WTC11 (cell line): ENCODE data around the gene SRSF11. TPM values are rescaled to one million over a fixed set of nuclear protein-coding genes. Genes with fewer than 3 reads are reported as not detected.

Experiments
- ATAC-seq: fragments of 200-7000 bp; cut with Tn5 transposase; 2 replicates; pipeline ENCODE4 v1.10.0; 2021; ENCODE audit warnings: mild to moderate bottlenecking, moderate library complexity
- CTCF ChIA-PET: fragments of 300-600 bp; sonication (Branson Sonifier 250); formaldehyde crosslinking; loops from one replicate; lab custom pipeline; 2021; ENCODE audit warnings: antibody characterized with exemption; lab: Charles Lee
- POLR2A ChIA-PET: fragments of 350-600 bp; sonication (Branson Sonifier 250); formaldehyde crosslinking; loops from one replicate; lab custom pipeline; 2021; ENCODE audit warnings: antibody characterized with exemption; lab: Charles Lee
- DNase-seq: peaks from one replicate; pipeline ENCODE4 v3.0.0; 2021; ENCODE audit warnings: low spot score
- H3K27ac Mint-ChIP-seq: 2 replicates; pipeline ENCODE4 v1.8.0; 2021; ENCODE audit warnings: mixed read lengths
- H3K27me3 Mint-ChIP-seq: 2 replicates; pipeline ENCODE4 v1.8.0; 2021; ENCODE audit warnings: low read depth, mild to moderate bottlenecking, moderate library complexity, mixed read lengths
- H3K36me3 Mint-ChIP-seq: 2 replicates; pipeline ENCODE4 v1.8.0; 2021; ENCODE audit warnings: mixed read lengths
- H3K4me1 Mint-ChIP-seq: 2 replicates; pipeline ENCODE4 v1.8.0; 2022; ENCODE audit warnings: mixed read lengths
- H3K4me3 Mint-ChIP-seq: 2 replicates; pipeline ENCODE4 v1.8.0; 2021; ENCODE audit warnings: mild to moderate bottlenecking, moderate library complexity, mixed read lengths
- H3K9me3 Mint-ChIP-seq: 2 replicates; pipeline ENCODE4 v1.8.0; 2021; ENCODE audit warnings: mixed read lengths
- ATF1 ChIP-seq: sonication (generic); formaldehyde crosslinking; IDR thresholded peaks from 2 replicates; pipeline ENCODE4 v1.8.1; 2023; ENCODE audit warnings: mild to moderate bottlenecking, moderate library complexity, missing genetic modification reagents
- ATF2 ChIP-seq: sonication (generic); formaldehyde crosslinking; IDR thresholded peaks from 2 replicates; pipeline ENCODE4 v1.8.1; 2022; ENCODE audit warnings: low read depth, missing genetic modification reagents, borderline replicate concordance
- CDX4 ChIP-seq: fragments of 250-450 bp; sonication (Bioruptor Pico); IDR thresholded peaks from 2 replicates; pipeline ENCODE4 v1.9.0; 2021; ENCODE audit warnings: moderate library complexity, mild to moderate bottlenecking, inconsistent platforms, borderline replicate concordance
- CTCF ChIP-seq: fragments of 200-600 bp; IDR thresholded peaks from 2 replicates; pipeline ENCODE4 v1.8.0; 2022; ENCODE audit warnings: antibody characterized with exemption
- E2F5 ChIP-seq: sonication (generic); formaldehyde crosslinking; IDR thresholded peaks from 2 replicates; pipeline ENCODE4 v1.8.1; 2022; ENCODE audit warnings: mild to moderate bottlenecking, moderate library complexity, missing genetic modification reagents
- FOXP4 ChIP-seq: sonication (generic); formaldehyde crosslinking; IDR thresholded peaks from 2 replicates; pipeline ENCODE4 v1.8.0; 2022; ENCODE audit warnings: mild to moderate bottlenecking, missing genetic modification reagents
- GRHL2 ChIP-seq: fragments of 250-450 bp; sonication (Bioruptor Pico); IDR thresholded peaks from 2 replicates; pipeline ENCODE4 v1.8.0; 2022; ENCODE audit warnings: mild to moderate bottlenecking, moderate library complexity; ENCODE audit not compliant: insufficient replicate concordance, severe bottlenecking
- IRF1 ChIP-seq: sonication (generic); formaldehyde crosslinking; IDR thresholded peaks from 2 replicates; pipeline ENCODE4 v1.8.0; 2023; ENCODE audit warnings: missing genetic modification reagents
- IRF2 ChIP-seq: sonication (generic); formaldehyde crosslinking; IDR thresholded peaks from 2 replicates; pipeline ENCODE4 v1.8.0; 2022; ENCODE audit warnings: low read depth, missing genetic modification reagents, borderline replicate concordance
- MAX ChIP-seq: sonication (generic); formaldehyde crosslinking; IDR thresholded peaks from 2 replicates; pipeline ENCODE4 v1.8.0; 2022; ENCODE audit warnings: mild to moderate bottlenecking, missing genetic modification reagents
- NR2C2 ChIP-seq: sonication (generic); formaldehyde crosslinking; IDR thresholded peaks from 2 replicates; pipeline ENCODE4 v1.8.0; 2022; ENCODE audit warnings: mild to moderate bottlenecking, missing genetic modification reagents
- PREB ChIP-seq: sonication (generic); formaldehyde crosslinking; IDR thresholded peaks from 2 replicates; pipeline ENCODE4 v1.8.1; 2022; ENCODE audit warnings: mild to moderate bottlenecking, missing genetic modification reagents, moderate library complexity, borderline replicate concordance
- SMAD3 ChIP-seq: sonication (generic); formaldehyde crosslinking; IDR thresholded peaks from 2 replicates; pipeline ENCODE4 v1.8.0; 2022; ENCODE audit warnings: missing genetic modification reagents, mild to moderate bottlenecking, borderline replicate concordance
- TEAD1 ChIP-seq: sonication (generic); formaldehyde crosslinking; IDR thresholded peaks from 2 replicates; pipeline ENCODE4 v1.8.0; 2022; ENCODE audit warnings: mild to moderate bottlenecking, missing genetic modification reagents
- TP53 ChIP-seq: sonication (generic); formaldehyde crosslinking; IDR thresholded peaks from 2 replicates; pipeline ENCODE4 v1.8.1; 2023; ENCODE audit warnings: mild to moderate bottlenecking, missing genetic modification reagents
- ZBTB21 ChIP-seq: sonication (generic); formaldehyde crosslinking; IDR thresholded peaks from 2 replicates; pipeline ENCODE4 v1.8.1; 2023; ENCODE audit warnings: mild to moderate bottlenecking, missing genetic modification reagents, borderline replicate concordance
- ZNF219 ChIP-seq: sonication (generic); formaldehyde crosslinking; IDR thresholded peaks from 2 replicates; pipeline ENCODE4 v1.8.0; 2023; ENCODE audit warnings: missing genetic modification reagents, mild to moderate bottlenecking, borderline replicate concordance
- ZNF423 ChIP-seq: fragments of 250-450 bp; sonication (Bioruptor Pico); IDR thresholded peaks from 2 replicates; pipeline ENCODE4 v2.1.2; 2022; ENCODE audit warnings: mild to moderate bottlenecking, moderate library complexity
- ZNF425 ChIP-seq: fragments of 250-450 bp; sonication (Bioruptor Pico); conservative IDR thresholded peaks from 2 replicates; pipeline ENCODE4 v1.9.0; 2021; ENCODE audit warnings: mild to moderate bottlenecking
- ZSCAN18 ChIP-seq: fragments of 250-450 bp; sonication (Bioruptor Pico); IDR thresholded peaks from 2 replicates; pipeline ENCODE4 v2.1.2; 2022; ENCODE audit warnings: mild to moderate bottlenecking, moderate library complexity
- total RNA-seq: library from RNA; stranded (reverse); gene quantifications from 3 replicates; pipeline ENCODE4 v1.2.3, GENCODE V29; 2021

Gene SRSF11
- total RNA-seq, 1 experiment from 2014 or later = 193 TPM

- no peak for DNase-seq
- Mint-ChIP-seq H3K27me3 (no peaks in the 10 kb centered on the region), H3K4me3 (no peak overlapping the region), H3K27ac (no peak overlapping the region; the same call in 1 of the 2 replicates), H3K36me3 (peaks cover 20% of the 10 kb centered on the region), H3K4me1 (no peaks in the 10 kb centered on the region), H3K9me3 (no peaks in the 10 kb centered on the region)
- POLR2A ChIA-PET = no interaction called here
- CTCF ChIA-PET = no interaction called here
- no peak for ATAC-seq
- TF ChIP-seq ZNF423 (CRISPR knock-in tag) (no peak), TP53 (CRISPR knock-in tag) (no peak), IRF1 (CRISPR knock-in tag) (no peak), ZBTB21 (no peak), SMAD3 (no peak), ZNF425 (no peak), MAX (CRISPR knock-in tag) (no peak), CTCF (no peak), ATF2 (CRISPR knock-in tag) (no peak), GRHL2 (CRISPR knock-in tag) (no peak), IRF2 (CRISPR knock-in tag) (no peak), ZSCAN18 (CRISPR knock-in tag) (no peak), FOXP4 (CRISPR knock-in tag) (no peak)
Observed at GRCh38 chr1:70264839-70265238, 43.7 kb downstream of the SRSF11 start.

- Mint-ChIP-seq H3K9me3 (no peaks in the 10 kb centered on the region), H3K27me3 (no peaks in the 10 kb centered on the region), H3K36me3 (peaks cover 20% of the 10 kb centered on the region), H3K4me3 (no peak overlapping the region), H3K4me1 (no peaks in the 10 kb centered on the region), H3K27ac (no peak overlapping the region)
- ATAC-seq (no peak), DNase-seq (no peak)
- TF ChIP-seq MAX (CRISPR knock-in tag) (no peak), E2F5 (CRISPR knock-in tag) (no peak), PREB (CRISPR knock-in tag) (no peak), ZNF219 (CRISPR knock-in tag) (no peak), CDX4 (CRISPR knock-in tag) (no peak), TEAD1 (CRISPR knock-in tag) (no peak), TP53 (CRISPR knock-in tag) (no peak), ATF1 (CRISPR knock-in tag) (no peak), NR2C2 (CRISPR knock-in tag) (no peak), ZBTB21 (no peak)
- ChIA-PET CTCF (no interaction called here), POLR2A (no interaction called here)
Observed at GRCh38 chr1:70265946-70266345, 44.8 kb downstream of the SRSF11 start.
